H1 (cell line): ENCODE measurements around the gene RFPL3. TPM values are rescaled to one million over a fixed set of nuclear protein-coding genes. Genes with fewer than 3 reads are reported as not detected.
A peak's percentile ranks its signal among the peaks of the same experiment; 100 is the strongest.

Experiments
- CTCF ChIA-PET: fragments of 300-600 bp; sonication (Branson Sonifier 250); formaldehyde crosslinking; loops from one replicate; lab custom pipeline; 2021; ENCODE audit not compliant: partially characterized antibody; lab: Charles Lee
- POLR2A ChIA-PET: fragments of 300-600 bp; sonication (Branson Sonifier 250); formaldehyde crosslinking; loops from one replicate; lab custom pipeline; 2021; ENCODE audit warnings: inconsistent platforms; ENCODE audit not compliant: partially characterized antibody; lab: Charles Lee
- DNase-seq, 2 experiments: peaks; one replicate each; pipeline versions ENCODE4 v3.0.0 to v3.0.0-alpha.2; 2010 to 2022; ENCODE audit warnings: low spot score in 2 of 2, low read depth in 1 of 2, mixed read lengths in 1 of 2
- FAIRE-seq: peaks from 2 replicates; lab custom pipeline; 2011; peaks lifted over from hg19 to GRCh38; lab: Jason Lieb, UNC
- H2AFZ ChIP-seq: 2 replicates; pipeline ENCODE4 v1.8.1; 2012; ENCODE audit warnings: low read length, inconsistent platforms
- H2AK5ac ChIP-seq: 2 replicates; pipeline ENCODE4 v1.6.1; 2013; ENCODE audit warnings: low read depth, low read length
- H2BK120ac ChIP-seq: replicated peaks from 2 replicates; pipeline ENCODE3; 2013; ENCODE audit warnings: low read depth, low read length, inconsistent platforms
- H2BK12ac ChIP-seq: 2 replicates; pipeline ENCODE4 v1.6.1; 2013; ENCODE audit warnings: low read depth, low read length
- H2BK15ac ChIP-seq: 2 replicates; pipeline ENCODE4 v1.6.1; 2013; ENCODE audit warnings: low read length
- H2BK20ac ChIP-seq: 2 replicates; pipeline ENCODE4 v1.6.1; 2013; ENCODE audit warnings: low read length
- H2BK5ac ChIP-seq: 2 replicates; pipeline ENCODE4 v1.6.1; 2013; ENCODE audit warnings: low read depth, low read length
- H3K14ac ChIP-seq: 2 replicates; pipeline ENCODE4 v1.6.1; 2013; ENCODE audit warnings: inconsistent platforms; ENCODE audit not compliant: insufficient read length
- H3K18ac ChIP-seq: 2 replicates; pipeline ENCODE4 v1.6.1; 2013; ENCODE audit warnings: low read length; ENCODE audit errors: extremely low read depth
- H3K23ac ChIP-seq: 2 replicates; pipeline ENCODE4 v1.6.1; 2013; ENCODE audit warnings: inconsistent platforms; ENCODE audit not compliant: insufficient read length
- H3K23me2 ChIP-seq: 2 replicates; pipeline ENCODE4 v1.6.1; 2013; ENCODE audit warnings: low read depth, low read length
- H3K27ac ChIP-seq: 2 replicates; pipeline ENCODE4 v1.6.1; 2011; ENCODE audit warnings: low read depth, low read length, inconsistent platforms
- H3K27me3 ChIP-seq, 4 experiments: replicated peaks in 1 of 4; 1 replicate in 1 of 4; 2 replicates in 3 of 4; pipeline versions ENCODE4 v1.6.1 to v1.8.1; 2011 to 2013; ENCODE audit warnings: low read length in 3 of 4, mild to moderate bottlenecking in 3 of 4, inconsistent platforms in 2 of 4, mixed read lengths in 2 of 4, moderate library complexity in 1 of 4; ENCODE audit not compliant: control insufficient read depth in 3 of 4, insufficient read depth in 3 of 4; ENCODE audit errors: extremely low read depth in 1 of 4
- H3K36me3 ChIP-seq, 4 experiments: 2 replicates each; pipeline versions ENCODE4 v1.6.1 to v1.8.1; 2011 to 2013; ENCODE audit warnings: mild to moderate bottlenecking in 4 of 4, low read length in 3 of 4, moderate library complexity in 2 of 4, control low read depth in 1 of 4, inconsistent platforms in 1 of 4; ENCODE audit not compliant: insufficient read depth in 4 of 4, control insufficient read depth in 2 of 4
- H3K4ac ChIP-seq: replicated peaks from 2 replicates; pipeline ENCODE3; 2013; ENCODE audit warnings: low read length, low read depth, mixed read lengths, inconsistent platforms; ENCODE audit not compliant: insufficient read length
- H3K4me1 ChIP-seq, 4 experiments: replicated peaks in 1 of 4; 1 replicate in 1 of 4; 2 replicates in 3 of 4; pipeline versions ENCODE4 v1.6.1 to v1.8.1; 2011 to 2013; ENCODE audit warnings: low read length in 3 of 4, inconsistent platforms in 2 of 4, mixed read lengths in 1 of 4; ENCODE audit not compliant: insufficient read depth in 4 of 4, control insufficient read depth in 3 of 4
- H3K4me2 ChIP-seq, 2 experiments: 2 replicates each; pipeline versions ENCODE4 v1.6.1 to v1.8.1; 2011 to 2013; ENCODE audit warnings: low read depth in 2 of 2, low read length in 2 of 2, control low read depth in 1 of 2, inconsistent platforms in 1 of 2, mild to moderate bottlenecking in 1 of 2; ENCODE audit not compliant: insufficient read depth in 1 of 2
- H3K4me3 ChIP-seq, 4 experiments: fragments of 200-600, 300-600 bp in 1 of 4; sonication (generic), shearing (Covaris generic), sonication (Bioruptor Twin) in 1 of 4; 2 replicates each; pipeline versions ENCODE4 v1.5.1 to v1.8.1; 2011 to 2016; ENCODE audit warnings: low read length in 4 of 4, low read depth in 3 of 4, control low read depth in 2 of 4, inconsistent platforms in 2 of 4, mild to moderate bottlenecking in 2 of 4, mixed read lengths in 1 of 4, moderate library complexity in 1 of 4; ENCODE audit not compliant: insufficient read depth in 2 of 4; ENCODE audit errors: extremely low read depth in 1 of 4
- H3K56ac ChIP-seq: replicated peaks from 2 replicates; pipeline ENCODE3; 2013; ENCODE audit warnings: low read depth, mild to moderate bottlenecking, mixed read lengths, low read length, inconsistent platforms; ENCODE audit not compliant: insufficient read length
- H3K79me1 ChIP-seq: 2 replicates; pipeline ENCODE4 v1.6.1; 2013; ENCODE audit warnings: low read depth, low read length, control low read depth
- H3K79me2 ChIP-seq, 2 experiments: 2 replicates each; pipeline versions ENCODE4 v1.6.1 to v1.8.1; 2012 to 2013; ENCODE audit warnings: low read length in 2 of 2, mild to moderate bottlenecking in 2 of 2, inconsistent platforms in 1 of 2; ENCODE audit not compliant: insufficient read depth in 2 of 2, control insufficient read depth in 1 of 2
- H3K9ac ChIP-seq, 4 experiments: replicated peaks in 1 of 4; 1 replicate in 1 of 4; 2 replicates in 3 of 4; pipeline versions ENCODE4 v1.6.1 to v1.8.1; 2011 to 2013; ENCODE audit warnings: low read depth in 3 of 4, low read length in 3 of 4, control low read depth in 2 of 4, mild to moderate bottlenecking in 2 of 4, moderate library complexity in 2 of 4, inconsistent platforms in 1 of 4; ENCODE audit errors: extremely low read depth in 1 of 4
- H3K9me3 ChIP-seq, 2 experiments: 2 replicates each; pipeline versions ENCODE4 v1.6.1 to v1.8.1; 2012 to 2013; ENCODE audit warnings: mild to moderate bottlenecking in 2 of 2, moderate library complexity in 2 of 2, control low read depth in 1 of 2, inconsistent platforms in 1 of 2, low read depth in 1 of 2, low read length in 1 of 2, mixed read lengths in 1 of 2; ENCODE audit not compliant: insufficient read depth in 2 of 2
- H4K20me1 ChIP-seq, 2 experiments: replicated peaks in 1 of 2; 2 replicates each; pipeline versions ENCODE3 to v1.8.1; 2011 to 2013; ENCODE audit warnings: inconsistent platforms in 2 of 2, low read length in 2 of 2, mild to moderate bottlenecking in 1 of 2; ENCODE audit not compliant: insufficient read depth in 2 of 2, control insufficient read depth in 1 of 2
- H4K5ac ChIP-seq: 2 replicates; pipeline ENCODE4 v1.6.1; 2013; ENCODE audit warnings: low read length, low read depth, mixed read lengths, inconsistent platforms; ENCODE audit not compliant: insufficient read length
- H4K8ac ChIP-seq: 2 replicates; pipeline ENCODE4 v1.8.0; 2013; ENCODE audit warnings: mild to moderate bottlenecking, moderate library complexity, low read length, inconsistent platforms; ENCODE audit not compliant: insufficient read depth; ENCODE audit errors: extremely low read depth
- H4K91ac ChIP-seq: replicated peaks from 2 replicates; pipeline ENCODE3; 2013; ENCODE audit warnings: low read length, mixed read lengths, inconsistent platforms; ENCODE audit not compliant: insufficient read length
- BRCA1 ChIP-seq: IDR thresholded peaks from 2 replicates; pipeline ENCODE4 v1.6.1; 2012; ENCODE audit warnings: low read depth, low read length, improper control_type of control experiment
- CREB1 ChIP-seq: IDR thresholded peaks from 2 replicates; pipeline ENCODE4 v1.6.1; 2012; ENCODE audit warnings: inconsistent platforms
- CTBP2 ChIP-seq: IDR thresholded peaks from 2 replicates; pipeline ENCODE4 v1.7.0; 2011; ENCODE audit warnings: borderline replicate concordance, mild to moderate bottlenecking, moderate library complexity, mixed read lengths, low read length; ENCODE audit not compliant: insufficient read depth, insufficient read length
- MAFK ChIP-seq: IDR thresholded peaks from 2 replicates; pipeline ENCODE4 v1.6.1; 2012; ENCODE audit warnings: low read depth, mild to moderate bottlenecking, improper control_type of control experiment, low read length
- WGBS, 2 experiments: shearing (Covaris generic) in 1 of 2; methylation state at CpG; one replicate each; pipeline versions ENCODE4 v1.1.6 to v1.1.7; 2013 to 2015; ENCODE audit warnings: low lambda C conversion rate in 2 of 2, mixed read lengths in 2 of 2, inconsistent platforms in 1 of 2, low coverage in 1 of 2, missing lambda C conversion rate in 1 of 2; ENCODE audit not compliant: insufficient replicate concordance in 2 of 2, insufficient coverage in 1 of 2, insufficient read length in 1 of 2; ENCODE audit errors: extremely low coverage in 1 of 2, missing lambda C conversion rate in 1 of 2; 5-methylcytosine and 5-hydroxymethylcytosine counted together
- polyA plus RNA-seq, 7 experiments: library from polyadenylated mRNA; depleted of rRNA in 3 of 7; stranded (reverse) in 5 of 7; unstranded in 2 of 7; fragments of >200 nt in 5 of 7; fragments of 200-250 nt in 2 of 7; gene quantifications; 1 replicate in 5 of 7; 2 replicates in 1 of 7; 4 replicates in 1 of 7; pipeline versions ENCODE4 v1.2.1 to v1.2.3, GENCODE V29; 2011 to 2013; ENCODE audit warnings: missing spikeins in 2 of 7, mixed read lengths in 2 of 7
- total RNA-seq: library from RNA; stranded (reverse); fragmentation: NEBNext Ultra II Directional; extraction: Animal tissue kit (Norgen Biotek cat#: 25700); gene quantifications from 2 replicates; pipeline ENCODE4 v1.2.1, GENCODE V29; 2021
- TF ChIP-seq, protein P1 (sequence below), 3 experiments: IDR thresholded peaks; 1 replicate in 2 of 3; 2 replicates in 1 of 3; pipeline versions ENCODE4 v1.5.1 to v1.6.1; 2011; ENCODE audit warnings: low read length in 3 of 3, mild to moderate bottlenecking in 3 of 3, inconsistent platforms in 2 of 3, low read depth in 1 of 3, moderate library complexity in 1 of 3; ENCODE audit not compliant: insufficient read depth in 1 of 3; ENCODE audit errors: control extremely low read depth in 1 of 3
- TF ChIP-seq, protein P2 (sequence below): IDR thresholded peaks from 2 replicates; pipeline ENCODE4 v1.6.1; 2012; ENCODE audit warnings: low read length, inconsistent platforms
- TF ChIP-seq, protein P3 (sequence below): IDR thresholded peaks from 2 replicates; pipeline ENCODE4 v1.6.1; 2011; ENCODE audit warnings: low read length, improper control_type of control experiment

The RFPL3 gene
- total and polyA plus RNA-seq, 2 of the 8 experiments (the other 6 are each of a cell fraction or from before 2014, with no cell fraction given) = 0.08 to 0.24 TPM

DNA sequence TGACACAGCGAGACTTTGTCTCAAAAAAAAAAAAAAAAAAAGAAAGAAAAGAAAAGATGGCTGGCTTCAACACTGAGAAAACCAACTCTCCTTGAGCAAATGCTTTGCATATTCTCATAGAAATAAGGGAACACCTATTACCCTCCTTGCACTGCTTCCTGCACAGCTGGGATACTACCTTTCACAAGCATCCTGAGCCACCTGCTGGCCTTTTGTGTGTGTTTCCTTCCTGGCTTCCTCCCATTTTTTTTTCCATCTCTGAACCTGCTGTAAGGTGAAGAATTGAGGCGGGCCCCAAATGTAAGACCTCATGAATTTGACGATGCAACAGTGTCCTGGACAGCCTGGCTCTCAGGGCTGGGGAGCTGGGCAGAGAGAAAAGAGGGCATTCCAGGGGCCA, 1.9 kb upstream of the RFPL3 start:
- Histone ChIP-seq H3K36me3 (no peaks in the 10 kb centered on the region), H3K14ac (no peak overlapping the region), H4K5ac (no peak overlapping the region), H3K9ac (no peak overlapping the region), H2BK15ac (no peak overlapping the region), H3K9me3 (no peaks in the 10 kb centered on the region), H4K91ac (peak overlapping the region; percentile 88), H3K4me1 (peaks cover 0 to 9% (median 1%) of the 10 kb centered on the region in 4 experiments; a peak in 4 of 7 replicates), H2BK120ac (no peak overlapping the region), H3K79me2 (no peaks in the 10 kb centered on the region), H3K27me3 (no peaks in the 10 kb centered on the region), H3K4me3 (no peak overlapping the region), H2AFZ (peak overlapping the region; percentile 27; the same call in 1 of the 2 replicates), H4K20me1 (no peaks in the 10 kb centered on the region), H3K23ac (no peak overlapping the region), H2AK5ac (no peak overlapping the region), H3K18ac (peak overlapping the region; percentile 71; the same call in 1 of the 2 replicates), H2BK20ac (peak overlapping the region; percentile 66; the same call in 1 of the 2 replicates), H3K4me2 (no peak overlapping the region), H3K27ac (no peak overlapping the region), H3K56ac (no peak overlapping the region), H2BK12ac (0 out of 2 replicates have a peak overlapping the region, but pooled peaks have one; percentile 75), H3K4ac (no peak overlapping the region), H2BK5ac (peak overlapping the region; percentile 83; the same call in 1 of the 2 replicates), H3K23me2 (no peaks in the 10 kb centered on the region), H3K79me1 (no peaks in the 10 kb centered on the region), H4K8ac (no peak overlapping the region)
- FAIRE-seq (no peak), DNase-seq (no peak)
- ChIA-PET POLR2A (interaction anchor here (0.8 to 2.2 kb wide), 4 partner anchors 12 to 45 kb away, joined by 3 to 11 read pairs (median 5); no protein-coding TSS in a partner anchor), CTCF (interaction anchor here (0.7 to 1.6 kb wide), 3 partner anchors 16 to 90 kb away, joined by 3 to 9 read pairs (median 4); no protein-coding TSS in a partner anchor)
- WGBS, 2 experiments = 78% methylated on average over 2 of the region's 3 CpGs; no CpG with 5 or more reads in 1 of the 2 experiments
- no peak for TF ChIP-seq BRCA1
- no peak for TF ChIP-seq MAFK
- no peak for TF ChIP-seq CTBP2
- TF ChIP-seq, protein P1, sequence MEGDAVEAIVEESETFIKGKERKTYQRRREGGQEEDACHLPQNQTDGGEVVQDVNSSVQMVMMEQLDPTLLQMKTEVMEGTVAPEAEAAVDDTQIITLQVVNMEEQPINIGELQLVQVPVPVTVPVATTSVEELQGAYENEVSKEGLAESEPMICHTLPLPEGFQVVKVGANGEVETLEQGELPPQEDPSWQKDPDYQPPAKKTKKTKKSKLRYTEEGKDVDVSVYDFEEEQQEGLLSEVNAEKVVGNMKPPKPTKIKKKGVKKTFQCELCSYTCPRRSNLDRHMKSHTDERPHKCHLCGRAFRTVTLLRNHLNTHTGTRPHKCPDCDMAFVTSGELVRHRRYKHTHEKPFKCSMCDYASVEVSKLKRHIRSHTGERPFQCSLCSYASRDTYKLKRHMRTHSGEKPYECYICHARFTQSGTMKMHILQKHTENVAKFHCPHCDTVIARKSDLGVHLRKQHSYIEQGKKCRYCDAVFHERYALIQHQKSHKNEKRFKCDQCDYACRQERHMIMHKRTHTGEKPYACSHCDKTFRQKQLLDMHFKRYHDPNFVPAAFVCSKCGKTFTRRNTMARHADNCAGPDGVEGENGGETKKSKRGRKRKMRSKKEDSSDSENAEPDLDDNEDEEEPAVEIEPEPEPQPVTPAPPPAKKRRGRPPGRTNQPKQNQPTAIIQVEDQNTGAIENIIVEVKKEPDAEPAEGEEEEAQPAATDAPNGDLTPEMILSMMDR (IDR thresholded peaks at IDR 0.05; ENCODE audit: control extremely low read depth in 1 of 3, insufficient read depth in 1 of 3, low read depth in 1 of 3, low read length in 3 of 3) = peak in 1 of 3 experiments; percentile 32; a peak in 1 of 4 replicates
- TF ChIP-seq, protein P2, sequence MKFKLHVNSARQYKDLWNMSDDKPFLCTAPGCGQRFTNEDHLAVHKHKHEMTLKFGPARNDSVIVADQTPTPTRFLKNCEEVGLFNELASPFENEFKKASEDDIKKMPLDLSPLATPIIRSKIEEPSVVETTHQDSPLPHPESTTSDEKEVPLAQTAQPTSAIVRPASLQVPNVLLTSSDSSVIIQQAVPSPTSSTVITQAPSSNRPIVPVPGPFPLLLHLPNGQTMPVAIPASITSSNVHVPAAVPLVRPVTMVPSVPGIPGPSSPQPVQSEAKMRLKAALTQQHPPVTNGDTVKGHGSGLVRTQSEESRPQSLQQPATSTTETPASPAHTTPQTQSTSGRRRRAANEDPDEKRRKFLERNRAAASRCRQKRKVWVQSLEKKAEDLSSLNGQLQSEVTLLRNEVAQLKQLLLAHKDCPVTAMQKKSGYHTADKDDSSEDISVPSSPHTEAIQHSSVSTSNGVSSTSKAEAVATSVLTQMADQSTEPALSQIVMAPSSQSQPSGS = no peak
- no peak for TF ChIP-seq CREB1
- TF ChIP-seq, protein P3, sequence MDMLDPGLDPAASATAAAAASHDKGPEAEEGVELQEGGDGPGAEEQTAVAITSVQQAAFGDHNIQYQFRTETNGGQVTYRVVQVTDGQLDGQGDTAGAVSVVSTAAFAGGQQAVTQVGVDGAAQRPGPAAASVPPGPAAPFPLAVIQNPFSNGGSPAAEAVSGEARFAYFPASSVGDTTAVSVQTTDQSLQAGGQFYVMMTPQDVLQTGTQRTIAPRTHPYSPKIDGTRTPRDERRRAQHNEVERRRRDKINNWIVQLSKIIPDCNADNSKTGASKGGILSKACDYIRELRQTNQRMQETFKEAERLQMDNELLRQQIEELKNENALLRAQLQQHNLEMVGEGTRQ = no peak
